Measurements from ENCODE around the gene ANGPTL3.

GRCh38 chr1:62585469-62586155 lies 11.7 kb upstream of the ANGPTL3 start:
- no peak for TF ChIP-seq EP300 (IDR thresholded peaks at IDR 0.05; ENCODE audit: low read depth)
- TF ChIP-seq CTCF (IDR thresholded peaks at IDR 0.05), result no peak
- TF ChIP-seq POLR2A (IDR thresholded peaks at IDR 0.05), result no peak
